ENCODE measurements around the gene ATRN.

DNA sequence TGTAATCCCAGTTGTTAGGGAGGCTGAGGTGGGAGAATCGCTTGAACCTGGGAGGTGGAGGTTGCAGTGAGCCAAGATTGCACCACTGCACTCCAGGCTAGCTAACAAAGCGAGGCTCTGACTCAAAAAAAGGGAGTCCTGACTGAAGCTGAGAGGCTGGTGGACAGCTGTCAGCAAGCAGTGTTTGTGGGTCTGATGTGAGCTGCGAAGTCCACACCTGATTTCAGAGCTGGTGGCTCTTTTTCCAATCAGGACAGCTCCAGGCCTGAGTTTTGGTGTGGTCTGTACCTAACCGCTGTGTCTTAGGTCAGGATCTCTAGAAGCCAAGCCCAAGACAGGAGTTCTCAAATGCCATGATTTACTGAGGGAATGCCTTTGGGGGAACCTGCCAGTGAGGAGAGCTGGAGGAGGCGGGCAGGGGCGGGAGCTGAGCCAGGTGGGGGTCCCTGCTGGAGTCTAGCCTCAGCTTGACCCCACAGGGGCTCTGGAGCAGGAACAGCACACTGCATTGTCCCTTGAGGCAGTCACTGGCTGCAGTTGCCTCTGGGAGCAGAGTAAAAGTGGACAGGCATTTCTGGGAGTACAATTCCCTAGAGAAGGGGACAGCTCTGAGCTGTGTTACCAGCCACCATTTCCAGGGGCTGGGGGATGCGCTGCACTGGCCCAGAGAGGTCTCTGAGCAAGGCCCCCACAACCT lies 187.3 kb downstream of the ATRN start:
- TF ChIP-seq, protein P1, sequence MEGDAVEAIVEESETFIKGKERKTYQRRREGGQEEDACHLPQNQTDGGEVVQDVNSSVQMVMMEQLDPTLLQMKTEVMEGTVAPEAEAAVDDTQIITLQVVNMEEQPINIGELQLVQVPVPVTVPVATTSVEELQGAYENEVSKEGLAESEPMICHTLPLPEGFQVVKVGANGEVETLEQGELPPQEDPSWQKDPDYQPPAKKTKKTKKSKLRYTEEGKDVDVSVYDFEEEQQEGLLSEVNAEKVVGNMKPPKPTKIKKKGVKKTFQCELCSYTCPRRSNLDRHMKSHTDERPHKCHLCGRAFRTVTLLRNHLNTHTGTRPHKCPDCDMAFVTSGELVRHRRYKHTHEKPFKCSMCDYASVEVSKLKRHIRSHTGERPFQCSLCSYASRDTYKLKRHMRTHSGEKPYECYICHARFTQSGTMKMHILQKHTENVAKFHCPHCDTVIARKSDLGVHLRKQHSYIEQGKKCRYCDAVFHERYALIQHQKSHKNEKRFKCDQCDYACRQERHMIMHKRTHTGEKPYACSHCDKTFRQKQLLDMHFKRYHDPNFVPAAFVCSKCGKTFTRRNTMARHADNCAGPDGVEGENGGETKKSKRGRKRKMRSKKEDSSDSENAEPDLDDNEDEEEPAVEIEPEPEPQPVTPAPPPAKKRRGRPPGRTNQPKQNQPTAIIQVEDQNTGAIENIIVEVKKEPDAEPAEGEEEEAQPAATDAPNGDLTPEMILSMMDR (optimal IDR thresholded peaks at IDR 0.05 in 1 of 3, IDR thresholded peaks at IDR 0.05 in 1 of 3, conservative IDR thresholded peaks at IDR 0.05 in 1 of 3; ENCODE audit: extremely low read depth in 1 of 3, insufficient read depth in 2 of 3, low read length in 3 of 3) = no peak
- no peak for TF ChIP-seq EZH2 (IDR thresholded peaks at IDR 0.05; ENCODE audit: low read length)

Data from keratinocyte (primary cell).